ENCODE data around the gene RGS7BP. TPM values are rescaled to one million over a fixed set of nuclear protein-coding genes. Genes with fewer than 3 reads are reported as not detected.

The RGS7BP gene
- total RNA-seq, 1 experiment from 2014 or later, result not detected

DNA sequence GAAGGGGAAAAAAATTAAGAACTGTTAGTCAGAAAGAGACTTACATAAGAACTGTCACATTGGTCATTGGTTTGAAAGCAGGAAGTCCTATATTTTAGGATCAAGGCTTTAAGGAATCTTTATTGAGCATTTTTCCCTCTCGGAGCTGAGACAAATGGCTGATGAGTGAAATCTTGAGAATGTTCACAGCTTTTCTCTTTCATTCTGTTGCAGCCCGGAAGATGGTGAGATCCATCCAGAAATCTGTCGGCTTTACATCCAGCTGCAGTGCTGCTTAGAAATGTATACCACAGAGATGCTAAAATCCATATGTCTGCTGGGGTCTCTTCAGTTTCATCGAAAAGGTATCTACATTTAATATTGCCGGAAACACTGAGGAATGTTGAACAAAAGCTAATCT lies 69.7 kb downstream of the RGS7BP start:
- Histone ChIP-seq H3K9me3 (ENCODE audit: control insufficient read depth in 1 of 2, insufficient read depth in 1 of 2, low read depth in 1 of 2, low read length in 2 of 2) (no peaks in the 10 kb centered on the region), H3K27me3 (ENCODE audit: insufficient read depth, low read length) (no peaks in the 10 kb centered on the region; the same call in 1 of the 2 replicates), H3K4me1 (ENCODE audit: control insufficient read depth in 1 of 2, insufficient read depth in 2 of 2, low read length in 2 of 2) (no peaks in the 10 kb centered on the region), H3K4me2 (ENCODE audit: low read length) (no peak overlapping the region), H4K20me1 (ENCODE audit: insufficient read depth) (no peaks in the 10 kb centered on the region; the same call in 1 of the 2 replicates), H2AFZ (ENCODE audit: low read depth, low read length, poor library complexity, severe bottlenecking) (no peak overlapping the region), H3K4me3 (replicated peaks in 1 of 2; ENCODE audit: low read depth in 1 of 2, low read length in 2 of 2) (no peak overlapping the region), H3K9ac (ENCODE audit: low read length) (no peak overlapping the region), H3K36me3 (ENCODE audit: control insufficient read depth in 1 of 2, insufficient read depth in 2 of 2, low read length in 2 of 2) (no peaks in the 10 kb centered on the region), H3K79me2 (ENCODE audit: insufficient read depth, low read length) (no peaks in the 10 kb centered on the region), H3K9me2 (ENCODE audit: insufficient read depth) (no peaks in the 10 kb centered on the region), H3K27ac (ENCODE audit: low read depth, low read length) (no peak overlapping the region)
- ATAC-seq, result no peak
- RAD21 ChIA-PET (ENCODE audit: low non-redundant PET in 1 of 2, low total read pairs in 2 of 2, uncharacterized antibody in 2 of 2, unreplicated experiment in 2 of 2), result no interaction called here
- CTCF ChIA-PET, result no interaction called here
- intact Hi-C loops (cut with micrococcal nuclease), result no loop called here
- no TSS peak for BruUV-seq (replicated peaks)
- POLR2A ChIA-PET, result no interaction called here
- TF ChIP-seq, protein P1, sequence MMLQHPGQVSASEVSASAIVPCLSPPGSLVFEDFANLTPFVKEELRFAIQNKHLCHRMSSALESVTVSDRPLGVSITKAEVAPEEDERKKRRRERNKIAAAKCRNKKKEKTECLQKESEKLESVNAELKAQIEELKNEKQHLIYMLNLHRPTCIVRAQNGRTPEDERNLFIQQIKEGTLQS (IDR thresholded peaks at IDR 0.05), result no peak
- no peak for TF ChIP-seq POLR2AphosphoS5 (IDR thresholded peaks at IDR 0.05; ENCODE audit: low read depth, low read length)
- TF ChIP-seq POLR2A (IDR thresholded peaks at IDR 0.05; ENCODE audit: borderline replicate concordance, extremely low read depth, insufficient read depth, insufficient read length), result no peak
- TF ChIP-seq SP1 (IDR thresholded peaks at IDR 0.05; ENCODE audit: low read depth), result no peak
- TF ChIP-seq, protein P2, sequence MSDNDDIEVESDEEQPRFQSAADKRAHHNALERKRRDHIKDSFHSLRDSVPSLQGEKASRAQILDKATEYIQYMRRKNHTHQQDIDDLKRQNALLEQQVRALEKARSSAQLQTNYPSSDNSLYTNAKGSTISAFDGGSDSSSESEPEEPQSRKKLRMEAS (IDR thresholded peaks at IDR 0.05), result no peak
- TF ChIP-seq, protein P3, sequence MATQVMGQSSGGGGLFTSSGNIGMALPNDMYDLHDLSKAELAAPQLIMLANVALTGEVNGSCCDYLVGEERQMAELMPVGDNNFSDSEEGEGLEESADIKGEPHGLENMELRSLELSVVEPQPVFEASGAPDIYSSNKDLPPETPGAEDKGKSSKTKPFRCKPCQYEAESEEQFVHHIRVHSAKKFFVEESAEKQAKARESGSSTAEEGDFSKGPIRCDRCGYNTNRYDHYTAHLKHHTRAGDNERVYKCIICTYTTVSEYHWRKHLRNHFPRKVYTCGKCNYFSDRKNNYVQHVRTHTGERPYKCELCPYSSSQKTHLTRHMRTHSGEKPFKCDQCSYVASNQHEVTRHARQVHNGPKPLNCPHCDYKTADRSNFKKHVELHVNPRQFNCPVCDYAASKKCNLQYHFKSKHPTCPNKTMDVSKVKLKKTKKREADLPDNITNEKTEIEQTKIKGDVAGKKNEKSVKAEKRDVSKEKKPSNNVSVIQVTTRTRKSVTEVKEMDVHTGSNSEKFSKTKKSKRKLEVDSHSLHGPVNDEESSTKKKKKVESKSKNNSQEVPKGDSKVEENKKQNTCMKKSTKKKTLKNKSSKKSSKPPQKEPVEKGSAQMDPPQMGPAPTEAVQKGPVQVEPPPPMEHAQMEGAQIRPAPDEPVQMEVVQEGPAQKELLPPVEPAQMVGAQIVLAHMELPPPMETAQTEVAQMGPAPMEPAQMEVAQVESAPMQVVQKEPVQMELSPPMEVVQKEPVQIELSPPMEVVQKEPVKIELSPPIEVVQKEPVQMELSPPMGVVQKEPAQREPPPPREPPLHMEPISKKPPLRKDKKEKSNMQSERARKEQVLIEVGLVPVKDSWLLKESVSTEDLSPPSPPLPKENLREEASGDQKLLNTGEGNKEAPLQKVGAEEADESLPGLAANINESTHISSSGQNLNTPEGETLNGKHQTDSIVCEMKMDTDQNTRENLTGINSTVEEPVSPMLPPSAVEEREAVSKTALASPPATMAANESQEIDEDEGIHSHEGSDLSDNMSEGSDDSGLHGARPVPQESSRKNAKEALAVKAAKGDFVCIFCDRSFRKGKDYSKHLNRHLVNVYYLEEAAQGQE (IDR thresholded peaks at IDR 0.05; ENCODE audit: low read depth), result no peak
- TF ChIP-seq, protein P4, sequence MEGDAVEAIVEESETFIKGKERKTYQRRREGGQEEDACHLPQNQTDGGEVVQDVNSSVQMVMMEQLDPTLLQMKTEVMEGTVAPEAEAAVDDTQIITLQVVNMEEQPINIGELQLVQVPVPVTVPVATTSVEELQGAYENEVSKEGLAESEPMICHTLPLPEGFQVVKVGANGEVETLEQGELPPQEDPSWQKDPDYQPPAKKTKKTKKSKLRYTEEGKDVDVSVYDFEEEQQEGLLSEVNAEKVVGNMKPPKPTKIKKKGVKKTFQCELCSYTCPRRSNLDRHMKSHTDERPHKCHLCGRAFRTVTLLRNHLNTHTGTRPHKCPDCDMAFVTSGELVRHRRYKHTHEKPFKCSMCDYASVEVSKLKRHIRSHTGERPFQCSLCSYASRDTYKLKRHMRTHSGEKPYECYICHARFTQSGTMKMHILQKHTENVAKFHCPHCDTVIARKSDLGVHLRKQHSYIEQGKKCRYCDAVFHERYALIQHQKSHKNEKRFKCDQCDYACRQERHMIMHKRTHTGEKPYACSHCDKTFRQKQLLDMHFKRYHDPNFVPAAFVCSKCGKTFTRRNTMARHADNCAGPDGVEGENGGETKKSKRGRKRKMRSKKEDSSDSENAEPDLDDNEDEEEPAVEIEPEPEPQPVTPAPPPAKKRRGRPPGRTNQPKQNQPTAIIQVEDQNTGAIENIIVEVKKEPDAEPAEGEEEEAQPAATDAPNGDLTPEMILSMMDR (IDR thresholded peaks at IDR 0.05 in 2 of 3, conservative IDR thresholded peaks at IDR 0.05 in 1 of 3; ENCODE audit: borderline replicate concordance in 1 of 3, insufficient read depth in 1 of 3, low read depth in 2 of 3, low read length in 2 of 3), result no peak
- TF ChIP-seq ZFX (IDR thresholded peaks at IDR 0.05), result no peak
- TF ChIP-seq ELF1 (IDR thresholded peaks at IDR 0.05; ENCODE audit: borderline replicate concordance, low read depth), result no peak
- no peak for TF ChIP-seq RAD21 (IDR thresholded peaks at IDR 0.05; ENCODE audit: low read depth)
- no peak for TF ChIP-seq TCF7L2 (IDR thresholded peaks at IDR 0.05; ENCODE audit: borderline replicate concordance, extremely low read depth, insufficient read depth, insufficient read length)
- TF ChIP-seq SIN3A (IDR thresholded peaks at IDR 0.05; ENCODE audit: low read depth), result no peak
- no peak for TF ChIP-seq FOSL1 (IDR thresholded peaks at IDR 0.05; ENCODE audit: low read depth)
- no peak for TF ChIP-seq ZNF274 (IDR thresholded peaks at IDR 0.05; ENCODE audit: low read depth, low read length)
- TF ChIP-seq SRF (IDR thresholded peaks at IDR 0.05; ENCODE audit: low read depth), result no peak
- no peak for TF ChIP-seq CEBPB (IDR thresholded peaks at IDR 0.05; ENCODE audit: low read depth)
- no peak for TF ChIP-seq EGR1 (IDR thresholded peaks at IDR 0.05; ENCODE audit: low read depth)
- TF ChIP-seq JUND (IDR thresholded peaks at IDR 0.05), result no peak
- no peak for TF ChIP-seq EZH2phosphoT487 (IDR thresholded peaks at IDR 0.05; ENCODE audit: borderline replicate concordance)
- no peak for DNase-seq (ENCODE audit: low read depth, low spot score)
